GM19025 (cell line): ENCODE results near the gene CACNA1E.
A peak's percentile ranks its signal among the peaks of the same experiment; 100 is the strongest.

Experiments
- ATAC-seq: cut with Tn5 transposase; IDR thresholded peaks from one replicate; pipeline ENCODE4 v1.9.1; 2021; ENCODE audit warnings: mild to moderate bottlenecking, low read depth, moderate library complexity; ENCODE audit not compliant: unreplicated experiment

Gene CACNA1E

DNA sequence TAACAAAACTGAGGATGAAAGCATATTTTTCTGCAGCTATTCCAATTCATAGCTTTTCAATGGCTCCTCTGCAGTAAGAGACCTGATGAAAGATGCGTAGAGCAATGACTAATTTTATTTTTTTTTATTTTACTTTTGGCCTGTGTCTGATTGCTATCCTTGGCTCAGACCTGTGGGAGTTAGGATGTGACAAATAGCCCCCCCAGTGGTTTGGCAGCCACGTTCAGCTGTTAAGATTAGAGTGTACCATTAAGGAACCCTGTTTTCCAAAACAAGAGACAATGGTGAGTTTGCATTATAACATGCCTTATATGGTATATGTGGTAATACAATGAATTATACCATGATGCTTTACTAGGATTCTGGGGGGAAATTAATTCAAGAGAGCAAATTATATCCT lies 264.7 kb downstream of the CACNA1E start:
- ATAC-seq: no peak

DNA sequence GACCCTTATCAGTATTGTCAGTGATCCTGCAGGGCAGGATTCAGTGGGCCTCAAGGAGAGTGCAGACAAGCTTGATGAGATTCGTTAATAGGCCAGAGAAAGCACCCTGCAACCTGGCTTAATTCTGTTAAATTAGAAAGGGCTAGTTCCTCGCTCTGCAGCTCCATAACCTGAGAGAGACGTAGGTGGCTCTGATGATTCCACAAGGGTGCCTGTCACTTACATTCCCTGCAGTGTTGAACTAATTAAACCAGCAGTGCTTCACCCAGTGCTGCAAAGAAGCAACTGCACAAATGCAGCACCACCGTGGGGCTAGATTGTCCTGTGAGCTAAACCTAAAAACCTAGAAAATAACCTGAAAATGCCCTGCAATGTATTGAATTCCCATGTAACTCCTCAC lies 270.8 kb downstream of the CACNA1E start:
- no peak for ATAC-seq

DNA sequence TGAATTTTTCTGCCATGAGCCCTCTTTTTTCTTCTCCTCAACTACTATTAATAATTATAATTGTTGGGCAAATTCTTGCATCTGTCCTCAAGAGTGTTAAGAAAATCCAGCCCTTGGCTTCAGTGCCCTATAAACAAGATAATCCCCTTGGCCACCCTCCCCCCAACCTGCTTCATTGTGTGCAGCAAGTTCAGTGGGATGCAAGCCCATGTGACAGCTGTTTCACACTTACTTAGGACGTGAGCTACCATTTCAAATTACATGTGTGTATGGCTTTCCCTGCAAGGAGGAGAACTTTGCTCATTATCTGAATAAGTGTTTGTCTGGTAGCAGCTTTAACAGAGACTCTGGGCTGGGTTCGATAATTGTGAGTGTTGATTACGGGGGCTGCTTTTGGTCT lies 276.2 kb downstream of the CACNA1E start:
- no peak for ATAC-seq

DNA sequence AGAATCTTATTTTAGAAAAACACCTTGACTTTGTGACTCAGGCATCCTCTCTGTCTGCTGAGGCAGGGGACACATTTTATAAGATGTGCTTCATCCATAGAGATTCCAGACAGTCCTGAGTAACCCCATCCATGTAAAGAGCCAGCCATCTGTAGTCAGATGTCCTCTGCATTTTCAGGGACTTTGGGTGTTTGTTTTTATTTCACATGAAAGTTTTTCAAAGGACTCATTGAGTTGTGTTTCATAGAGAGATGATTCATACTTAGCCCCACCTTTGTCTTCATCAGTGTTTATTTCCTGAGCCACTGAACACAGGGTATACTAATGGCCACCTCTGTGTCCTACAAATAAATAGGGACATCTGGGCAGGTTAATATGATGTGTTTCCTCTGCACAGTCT lies 280.4 kb downstream of the CACNA1E start:
- ATAC-seq: no peak

GRCh38 chr1:181765451-181766026 lies 282.2 kb downstream of the CACNA1E start:
- ATAC-seq: no peak

GRCh38 chr1:181767001-181767708 lies 283.8 kb downstream of the CACNA1E start:
- ATAC-seq: no peak

DNA sequence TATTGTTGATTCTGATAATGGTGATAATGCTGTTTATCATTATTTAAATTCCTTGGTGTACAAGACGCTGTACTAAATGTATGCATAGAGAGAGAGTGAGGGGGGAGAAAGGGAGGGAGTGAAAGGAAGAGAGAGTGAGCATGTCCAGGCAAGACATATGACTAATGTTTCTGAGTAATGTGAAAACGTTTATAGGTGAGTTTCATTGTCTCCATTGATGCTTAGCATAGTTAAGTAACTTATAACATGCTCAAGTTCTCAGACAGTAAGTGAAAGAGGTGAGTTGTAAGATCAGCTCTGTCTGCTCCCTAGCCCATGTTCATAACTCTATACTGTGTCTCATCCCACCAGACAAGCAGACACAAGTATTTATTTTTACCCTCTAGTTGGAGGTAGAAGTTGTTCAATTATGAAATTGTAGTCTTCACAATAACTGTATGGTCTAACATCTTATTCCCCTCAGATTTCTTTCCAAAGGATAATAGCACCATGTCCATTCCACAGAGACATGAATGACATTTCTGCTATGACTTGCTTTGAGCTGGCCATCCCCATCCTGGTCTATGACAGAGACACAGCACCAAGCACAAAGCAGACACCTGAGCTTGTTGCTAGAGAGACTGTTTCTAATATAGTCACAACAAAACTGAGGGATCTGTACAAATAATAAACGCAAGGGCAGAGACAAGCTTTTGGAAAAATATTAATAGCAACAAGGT lies 285.1 kb downstream of the CACNA1E start:
- peak; percentile 65 for ATAC-seq

- ATAC-seq: no peak
Measured at GRCh38 chr1:181768930-181769280, 285.6 kb downstream of the CACNA1E start.

- no peak for ATAC-seq
Measured at GRCh38 chr1:181769846-181770245, 286.5 kb downstream of the CACNA1E start.

- no peak for ATAC-seq
Measured at GRCh38 chr1:181772714-181773113, 289.4 kb downstream of the CACNA1E start.

GRCh38 chr1:181776044-181776443 lies 292.7 kb downstream of the CACNA1E start:
- ATAC-seq: no peak

DNA sequence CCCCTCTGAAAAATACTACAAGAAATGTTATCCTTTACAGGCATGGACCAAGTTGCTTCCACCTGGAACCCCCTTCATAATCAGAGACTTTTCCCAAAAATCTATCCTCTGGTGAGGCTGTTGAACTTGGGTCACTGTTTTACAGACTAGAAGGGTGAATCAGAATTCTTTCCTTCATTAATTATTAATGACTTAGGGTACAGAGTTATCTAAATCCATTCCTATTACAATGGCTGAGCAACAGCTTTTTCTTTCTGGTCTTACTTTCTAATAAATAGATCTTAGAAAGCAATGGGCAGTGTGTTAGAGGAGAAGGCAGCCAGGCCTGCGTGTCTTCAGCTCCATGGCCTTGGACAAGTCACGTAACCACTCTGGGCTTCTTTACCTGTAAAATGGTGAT lies 294.0 kb downstream of the CACNA1E start:
- ATAC-seq: no peak

GRCh38 chr1:181777812-181778211 lies 294.5 kb downstream of the CACNA1E start:
- ATAC-seq: no peak

- no peak for ATAC-seq
Measured at GRCh38 chr1:181778640-181779260, 295.4 kb downstream of the CACNA1E start.

DNA sequence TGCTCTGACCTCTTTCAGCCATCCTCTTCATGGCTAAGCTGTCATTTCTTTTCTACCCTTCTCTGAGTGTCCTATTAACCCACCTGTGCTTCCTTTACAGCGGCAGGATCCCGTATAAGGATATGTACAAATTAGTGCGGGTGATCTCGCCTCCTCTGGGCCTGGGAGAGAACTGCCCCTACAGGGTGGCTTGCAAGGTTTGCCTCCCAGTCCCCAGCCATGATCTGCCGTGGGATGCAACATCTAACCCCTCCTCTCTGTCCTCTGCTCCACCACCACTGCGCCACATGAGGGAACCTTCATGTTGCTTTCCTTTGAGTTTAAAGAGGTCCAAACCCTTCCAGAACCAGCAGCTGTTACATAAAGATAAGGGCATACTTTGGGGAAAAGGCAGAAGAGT lies 296.0 kb downstream of the CACNA1E start:
- ATAC-seq: no peak

DNA sequence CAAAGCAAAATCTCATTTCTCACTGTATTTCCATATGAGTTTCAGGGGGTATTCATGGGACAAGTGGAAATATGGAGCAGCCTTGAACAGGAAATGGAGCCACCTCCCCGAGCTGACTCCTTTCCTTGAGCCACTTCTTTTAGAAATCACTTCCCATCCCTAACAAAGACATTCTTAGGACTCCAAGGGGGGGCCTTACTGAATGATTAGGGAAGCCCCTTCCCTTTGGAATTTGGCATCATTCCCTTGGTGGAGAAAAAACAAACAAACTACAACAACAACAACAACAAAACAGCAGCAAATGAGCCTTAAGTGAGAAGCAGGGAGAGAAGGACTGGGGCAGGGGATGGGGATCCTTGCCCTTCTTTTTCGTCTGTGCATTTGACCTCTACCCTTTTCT lies 299.9 kb downstream of the CACNA1E start:
- ATAC-seq: no peak

GRCh38 chr1:181784039-181784683 lies 300.8 kb downstream of the CACNA1E start:
- no peak for ATAC-seq

- ATAC-seq: no peak
Measured at GRCh38 chr1:181789395-181789794, 306.1 kb downstream of the CACNA1E start.

DNA sequence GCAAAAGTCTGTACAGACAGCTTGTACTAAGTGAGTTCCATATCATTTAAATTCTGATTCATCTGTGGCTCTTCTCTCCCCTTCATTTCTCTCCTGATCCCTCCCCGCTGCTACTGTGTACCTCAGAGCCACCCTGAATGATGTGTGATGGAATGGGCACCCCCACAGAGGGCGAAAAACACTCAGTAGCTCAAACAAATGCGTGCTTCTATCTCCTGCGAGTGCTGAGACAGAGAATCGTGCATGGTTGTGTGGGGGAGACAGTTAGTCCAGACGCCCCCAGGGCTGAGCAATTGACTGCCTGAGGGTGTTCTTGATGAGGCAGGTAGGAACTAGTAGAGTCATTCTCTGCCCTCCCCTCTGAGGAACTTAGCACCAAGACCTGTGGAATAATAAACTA lies 308.4 kb downstream of the CACNA1E start:
- no peak for ATAC-seq

DNA sequence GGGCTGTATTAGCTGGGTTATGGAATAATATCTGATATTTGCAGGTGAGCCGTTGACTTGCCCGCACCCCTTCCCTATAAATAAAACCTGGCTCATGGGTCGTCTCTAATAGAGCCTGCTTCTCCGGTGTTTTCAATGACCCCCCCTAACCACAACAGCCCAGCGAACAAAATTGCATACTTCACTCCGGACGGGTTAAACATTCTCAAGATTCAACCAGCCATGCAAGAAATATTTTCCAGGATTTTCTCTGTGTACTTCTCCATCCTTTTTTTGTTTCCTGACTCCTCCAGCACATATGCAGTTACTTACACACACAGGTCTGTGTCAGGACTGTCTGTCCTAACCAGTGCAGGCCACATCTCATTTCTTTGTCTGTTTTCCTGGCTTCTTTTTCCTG lies 310.5 kb downstream of the CACNA1E start:
- ATAC-seq: no peak

DNA sequence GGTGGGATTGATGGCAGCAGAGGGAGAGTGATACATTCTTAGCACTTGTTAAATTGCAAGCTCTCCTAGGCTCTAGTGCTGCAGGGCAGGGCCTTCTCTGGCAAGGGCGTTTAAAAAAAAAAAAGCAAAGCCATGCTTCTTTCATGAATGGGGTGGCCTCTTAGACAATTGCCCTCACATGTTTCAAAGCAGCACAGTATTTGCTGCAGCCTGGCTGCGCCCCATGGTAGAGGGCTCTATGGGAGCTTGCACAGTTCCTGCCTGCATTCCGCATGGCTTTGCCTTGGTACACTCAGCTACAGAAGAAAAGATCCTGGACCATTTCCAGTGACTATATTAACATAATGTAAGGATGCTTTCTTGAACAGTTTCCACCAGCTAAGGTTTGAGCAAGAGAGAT lies 311.0 kb downstream of the CACNA1E start:
- no peak for ATAC-seq
